HG02588 (cell line): Measurements from ENCODE around the gene S100A7A.
"Not testable (repeated sequence)": the region's sequence is repeated elsewhere in the genome, so short reads cannot be mapped to it uniquely, and the experiment has no call there.

ENCODE experiments used
- ATAC-seq: cut with Tn5 transposase; IDR thresholded peaks from one replicate; pipeline ENCODE4 v1.9.1; 2021; ENCODE audit warnings: mild to moderate bottlenecking, moderate library complexity; ENCODE audit not compliant: unreplicated experiment

Gene S100A7A

GRCh38 chr1:153422450-153423068 lies 6.2 kb downstream of the S100A7A start:
- no peak for ATAC-seq

- no peak for ATAC-seq
Observed at GRCh38 chr1:153426809-153427208, 10.5 kb downstream of the S100A7A start.

GRCh38 chr1:153428073-153428638 lies 11.8 kb downstream of the S100A7A start:
- ATAC-seq, result no peak

- ATAC-seq, result no peak
Observed at GRCh38 chr1:153428791-153429190, 12.5 kb downstream of the S100A7A start.

- ATAC-seq, result no peak
Observed at GRCh38 chr1:153429266-153430165, 13.2 kb downstream of the S100A7A start.

GRCh38 chr1:153430166-153430553 lies 13.8 kb downstream of the S100A7A start:
- no peak for ATAC-seq

GRCh38 chr1:153430561-153430960 lies 14.2 kb downstream of the S100A7A start:
- ATAC-seq, result no peak

- ATAC-seq, result no peak
Observed at GRCh38 chr1:153431002-153431401, 14.7 kb downstream of the S100A7A start.

GRCh38 chr1:153431427-153431826 lies 15.1 kb downstream of the S100A7A start:
- ATAC-seq, result no peak

- ATAC-seq, result no peak
Observed at GRCh38 chr1:153431928-153432327, 15.6 kb downstream of the S100A7A start.

- ATAC-seq, result no peak
Observed at GRCh38 chr1:153432874-153433681, 16.8 kb downstream of the S100A7A start.

GRCh38 chr1:153434746-153435455 lies 18.6 kb downstream of the S100A7A start:
- ATAC-seq, result no peak

GRCh38 chr1:153437236-153437635 lies 20.9 kb downstream of the S100A7A start:
- ATAC-seq, result no peak

- no peak for ATAC-seq
Observed at GRCh38 chr1:153438599-153438998, 22.3 kb downstream of the S100A7A start.

- ATAC-seq, result no peak
Observed at GRCh38 chr1:153439273-153439672, 23.0 kb downstream of the S100A7A start.

- ATAC-seq, result no peak
Observed at GRCh38 chr1:153441238-153441755, 25.0 kb downstream of the S100A7A start.

- no peak for ATAC-seq
Observed at GRCh38 chr1:153443486-153443885, 27.2 kb downstream of the S100A7A start.

GRCh38 chr1:153444078-153444477 lies 27.8 kb downstream of the S100A7A start:
- ATAC-seq, result no peak

- no peak for ATAC-seq
Observed at GRCh38 chr1:153447498-153448170, 31.3 kb downstream of the S100A7A start.

- ATAC-seq, result not testable (repeated sequence)
Observed at GRCh38 chr1:153448851-153449250, 32.5 kb downstream of the S100A7A start.
